GM12878 (cell line): Measurements from ENCODE around the gene NELFE. TPM values are rescaled to one million over a fixed set of nuclear protein-coding genes. Genes with fewer than 3 reads are reported as not detected.
A peak's percentile ranks its signal among the peaks of the same experiment; 100 is the strongest.

Source experiments
- ATF3 ChIP-seq: IDR thresholded peaks from 2 replicates; pipeline ENCODE4 v1.6.1; 2011; ENCODE audit warnings: low read depth, mild to moderate bottlenecking, low read length, moderate library complexity, borderline replicate concordance; ENCODE audit errors: extremely low read depth
- BCL11A ChIP-seq: IDR thresholded peaks from 2 replicates; pipeline ENCODE4 v1.6.1; 2011; ENCODE audit warnings: low read depth, low read length
- BMI1 ChIP-seq: fragments of 450-650 bp; IDR thresholded peaks from 2 replicates; pipeline ENCODE4 v1.6.1; 2016; ENCODE audit warnings: mild to moderate bottlenecking, moderate library complexity, borderline replicate concordance
- CEBPZ ChIP-seq: fragments of 150-350 bp; IDR thresholded peaks from 2 replicates; pipeline ENCODE4 v1.6.1; 2016; ENCODE audit warnings: low read depth, low read length
- CHD2 ChIP-seq: IDR thresholded peaks from 2 replicates; pipeline ENCODE4 v1.6.1; 2011; ENCODE audit warnings: low read depth, low read length, improper control_type of control experiment, borderline replicate concordance
- CTCF ChIP-seq, 3 experiments: IDR thresholded peaks in 2 of 3; conservative IDR thresholded peaks in 1 of 3; 2 replicates each; pipeline ENCODE4 v1.5.1; 2011; ENCODE audit warnings: low read depth in 3 of 3, low read length in 3 of 3, mild to moderate bottlenecking in 3 of 3, control low read depth in 2 of 3, moderate library complexity in 2 of 3, inconsistent platforms in 1 of 3, mixed read lengths in 1 of 3; ENCODE audit not compliant: control insufficient read depth in 2 of 3, insufficient read depth in 1 of 3; ENCODE audit errors: extremely low read depth in 1 of 3
- E4F1 ChIP-seq: fragments of 450-650 bp; IDR thresholded peaks from 2 replicates; pipeline ENCODE4 v1.6.1; 2018; ENCODE audit warnings: borderline replicate concordance, mild to moderate bottlenecking; ENCODE audit not compliant: partially characterized antibody
- FOXK2 ChIP-seq: fragments of 450-650 bp; IDR thresholded peaks from 2 replicates; pipeline ENCODE4 v1.6.1; 2017; ENCODE audit warnings: mild to moderate bottlenecking, moderate library complexity
- GATAD2B ChIP-seq: fragments of 450-650 bp; conservative IDR thresholded peaks from 2 replicates; pipeline ENCODE4 v1.6.1; 2017; ENCODE audit warnings: low read depth, mild to moderate bottlenecking, moderate library complexity
- IKZF1 ChIP-seq: fragments of 450-650 bp; conservative IDR thresholded peaks from 2 replicates; pipeline ENCODE4 v1.6.1; 2017; ENCODE audit warnings: antibody characterized with exemption, mild to moderate bottlenecking
- IRF5 ChIP-seq: fragments of 450-650 bp; IDR thresholded peaks from 2 replicates; pipeline ENCODE4 v1.6.1; 2017; ENCODE audit warnings: borderline replicate concordance
- KAT2A ChIP-seq: conservative IDR thresholded peaks from 2 replicates; pipeline ENCODE4 v1.6.1; 2011; ENCODE audit warnings: low read depth, low read length; ENCODE audit not compliant: control insufficient read depth
- KDM1A ChIP-seq: fragments of 200-600 bp; sonication (generic); IDR thresholded peaks from 2 replicates; pipeline ENCODE4 v1.6.1; 2016; ENCODE audit warnings: borderline replicate concordance
- MXI1 ChIP-seq: fragments of 150-350 bp; IDR thresholded peaks from 2 replicates; pipeline ENCODE4 v1.6.1; 2011; ENCODE audit warnings: low read depth, mild to moderate bottlenecking, inconsistent platforms, low read length, improper control_type of control experiment
- NR2C1 ChIP-seq: fragments of 450-650 bp; IDR thresholded peaks from 2 replicates; pipeline ENCODE4 v1.6.1; 2017; ENCODE audit warnings: antibody characterized with exemption, mild to moderate bottlenecking, moderate library complexity
- POLR2A ChIP-seq: IDR thresholded peaks from 2 replicates; pipeline ENCODE4 v1.6.1; 2011; ENCODE audit warnings: low read depth, mild to moderate bottlenecking, low read length
- RAD21 ChIP-seq: IDR thresholded peaks from 2 replicates; pipeline ENCODE4 v1.6.1; 2011; ENCODE audit warnings: mild to moderate bottlenecking, low read depth, low read length, moderate library complexity; ENCODE audit not compliant: insufficient read depth
- STAT1 ChIP-seq: fragments of 450-650 bp; conservative IDR thresholded peaks from 2 replicates; pipeline ENCODE4 v1.6.1; 2014; ENCODE audit warnings: antibody characterized with exemption, mild to moderate bottlenecking
- YBX1 ChIP-seq: fragments of 450-650 bp; IDR thresholded peaks from 2 replicates; pipeline ENCODE4 v1.6.1; 2016; ENCODE audit warnings: antibody characterized with exemption
- polyA plus RNA-seq, 11 experiments: library from polyadenylated mRNA; depleted of rRNA in 4 of 11; unstranded in 6 of 11; stranded (reverse) in 5 of 11; fragments of >200 nt; fragmentation: Nextera tagmentation in 4 of 11; fragmentation: Illumina TruSeq in 1 of 11; extraction: Ambion mirVana in 4 of 11; extraction: Trizol in 1 of 11; gene quantifications; 1 replicate in 1 of 11; 2 replicates in 10 of 11; pipeline versions ENCODE4 v1.2.1 to v1.2.3, GENCODE V29; 2011 to 2016; ENCODE audit warnings: inconsistent platforms in 2 of 11, missing spikeins in 2 of 11, low read depth in 1 of 11
- total RNA-seq, 4 experiments: library from RNA; depleted of rRNA in 3 of 4; stranded (reverse); fragments of >200 nt in 3 of 4; fragmentation: Illumina TruSeq in 1 of 4; extraction: Trizol in 1 of 4; gene quantifications; 2 replicates each; pipeline versions ENCODE4 v1.2.1 to v1.2.3, GENCODE V29; 2013 to 2021

NELFE gene
- total and polyA plus RNA-seq, 10 of the 15 experiments (the other 5 are each of a cell fraction or from before 2014, with no cell fraction given) = 8.5 to 105 (median 59.7) TPM

GRCh38 chr6:31971993-31972708 lies 13.4 kb upstream of the NELFE start, which contains the start of gene DXO (continued):
- TF ChIP-seq CTCF (IDR thresholded peaks at IDR 0.05 in 2 of 3, conservative IDR thresholded peaks at IDR 0.05 in 1 of 3; ENCODE audit: control insufficient read depth in 2 of 3, extremely low read depth in 1 of 3, insufficient read depth in 1 of 3, low read depth in 3 of 3, low read length in 3 of 3) (no peak), BMI1 (peak; percentile 100), BCL11A (no peak; the same call in 1 of the 2 replicates), CHD2 (peak; percentile 76), KAT2A (no peak), FOXK2 (peak; percentile 75), IKZF1 (peak; percentile 97), IRF5 (no peak), NR2C1 (peak; percentile 17), STAT1 (0 out of 2 replicates have a peak, but pooled peaks have one; percentile 41), GATAD2B (peak; percentile 20; the same call in 1 of the 2 replicates), E4F1 (peak; percentile 81), YBX1 (no peak), CEBPZ (no peak), KDM1A (no peak), POLR2A (peak; percentile 83), ATF3 (peak; percentile 89; the same call in 1 of the 2 replicates), MXI1 (peak; percentile 77), RAD21 (no peak)
